ENCODE data around the gene PEA15. TPM values are rescaled to one million over a fixed set of nuclear protein-coding genes. Genes with fewer than 3 reads are reported as not detected.

The PEA15 gene
- total RNA-seq, 3 donors from 2014 or later (not counting 1 experiment from before 2014, with no cell fraction given): 25.3 to 27.9 (median 25.5) TPM

DNA sequence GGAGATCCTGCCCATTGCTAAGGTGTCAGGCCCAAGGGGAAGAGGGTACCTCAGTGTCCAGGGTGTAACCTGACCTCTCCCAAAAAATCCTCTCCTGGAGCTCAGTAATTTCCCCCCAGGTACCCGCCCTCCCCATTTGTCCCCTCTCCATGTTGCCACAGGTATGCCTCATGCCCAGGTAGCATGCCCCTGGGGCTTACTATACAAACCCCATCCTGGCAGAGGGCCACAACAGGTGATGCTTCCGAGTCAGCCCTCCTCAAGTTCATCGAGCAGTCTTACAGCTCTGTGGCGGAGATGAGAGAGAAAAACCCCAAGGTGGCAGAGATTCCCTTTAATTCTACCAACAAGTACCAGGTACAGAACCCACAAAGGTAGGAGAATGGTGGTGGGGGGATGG, 38.1 kb upstream of the PEA15 start:
- WGBS (ENCODE audit: insufficient coverage): 86% methylated on average over 3 of the region's 4 CpGs
- Mint-ChIP-seq H3K4me3 (no peak overlapping the region), H3K36me3 (no peaks in the 10 kb centered on the region), H3K27me3 (ENCODE audit: low read depth in 2 of 2) (peaks cover 19 to 21% of the 10 kb centered on the region in 2 donors), H3K9me3 (no peaks in the 10 kb centered on the region), H3K4me1 (peaks cover 20 to 22% of the 10 kb centered on the region in 2 donors), H3K27ac (no peak overlapping the region)
- Histone ChIP-seq H3K27me3 (ENCODE audit: control insufficient read depth, insufficient read depth, low read length) (peaks cover 4% of the 10 kb centered on the region), H3K4me3 (ENCODE audit: low read length) (no peak overlapping the region), H3K9me3 (ENCODE audit: control insufficient read depth, insufficient read depth, low read length) (no peaks in the 10 kb centered on the region), H3K36me3 (ENCODE audit: control insufficient read depth, insufficient read depth, low read length) (no peaks in the 10 kb centered on the region), H3K27ac (ENCODE audit: low read length) (no peak overlapping the region), H3K4me1 (ENCODE audit: control insufficient read depth, insufficient read depth, low read length) (peaks cover 36% of the 10 kb centered on the region)
- TF ChIP-seq, protein P1, sequence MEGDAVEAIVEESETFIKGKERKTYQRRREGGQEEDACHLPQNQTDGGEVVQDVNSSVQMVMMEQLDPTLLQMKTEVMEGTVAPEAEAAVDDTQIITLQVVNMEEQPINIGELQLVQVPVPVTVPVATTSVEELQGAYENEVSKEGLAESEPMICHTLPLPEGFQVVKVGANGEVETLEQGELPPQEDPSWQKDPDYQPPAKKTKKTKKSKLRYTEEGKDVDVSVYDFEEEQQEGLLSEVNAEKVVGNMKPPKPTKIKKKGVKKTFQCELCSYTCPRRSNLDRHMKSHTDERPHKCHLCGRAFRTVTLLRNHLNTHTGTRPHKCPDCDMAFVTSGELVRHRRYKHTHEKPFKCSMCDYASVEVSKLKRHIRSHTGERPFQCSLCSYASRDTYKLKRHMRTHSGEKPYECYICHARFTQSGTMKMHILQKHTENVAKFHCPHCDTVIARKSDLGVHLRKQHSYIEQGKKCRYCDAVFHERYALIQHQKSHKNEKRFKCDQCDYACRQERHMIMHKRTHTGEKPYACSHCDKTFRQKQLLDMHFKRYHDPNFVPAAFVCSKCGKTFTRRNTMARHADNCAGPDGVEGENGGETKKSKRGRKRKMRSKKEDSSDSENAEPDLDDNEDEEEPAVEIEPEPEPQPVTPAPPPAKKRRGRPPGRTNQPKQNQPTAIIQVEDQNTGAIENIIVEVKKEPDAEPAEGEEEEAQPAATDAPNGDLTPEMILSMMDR (IDR thresholded peaks at IDR 0.05): no peak
- intact Hi-C loops (cut with micrococcal nuclease): no loop called here
- DNase-seq (no peak), ATAC-seq (no peak)

GRCh38 chr1:160167580-160167979, 37.6 kb upstream of the PEA15 start:
- Histone ChIP-seq H3K27me3 (ENCODE audit: control insufficient read depth, insufficient read depth, low read length) (peaks cover 4% of the 10 kb centered on the region), H3K36me3 (ENCODE audit: control insufficient read depth, insufficient read depth, low read length) (no peaks in the 10 kb centered on the region), H3K4me3 (ENCODE audit: low read length) (no peak overlapping the region), H3K4me1 (ENCODE audit: control insufficient read depth, insufficient read depth, low read length) (peaks cover 32% of the 10 kb centered on the region), H3K9me3 (ENCODE audit: control insufficient read depth, insufficient read depth, low read length) (no peaks in the 10 kb centered on the region), H3K27ac (ENCODE audit: low read length) (no peak overlapping the region)
- WGBS (ENCODE audit: insufficient coverage): 96% methylated on average over 6 of the region's 6 CpGs
- TF ChIP-seq, protein P1 (IDR thresholded peaks at IDR 0.05): no peak
- peaks cover 20 to 22% of the 10 kb centered on the region in 2 donors for H3K4me1 Mint-ChIP-seq
- intact Hi-C loops (cut with micrococcal nuclease): no loop called here
- H3K9me3 Mint-ChIP-seq: no peaks in the 10 kb centered on the region
- H3K4me3 Mint-ChIP-seq: no peak overlapping the region
- H3K36me3 Mint-ChIP-seq: no peaks in the 10 kb centered on the region
- H3K27ac Mint-ChIP-seq: no peak overlapping the region
- DNase-seq (no peak), ATAC-seq (no peak)
- peaks cover 21 to 22% of the 10 kb centered on the region in 2 donors for H3K27me3 Mint-ChIP-seq (ENCODE audit: low read depth in 2 of 2)

DNA sequence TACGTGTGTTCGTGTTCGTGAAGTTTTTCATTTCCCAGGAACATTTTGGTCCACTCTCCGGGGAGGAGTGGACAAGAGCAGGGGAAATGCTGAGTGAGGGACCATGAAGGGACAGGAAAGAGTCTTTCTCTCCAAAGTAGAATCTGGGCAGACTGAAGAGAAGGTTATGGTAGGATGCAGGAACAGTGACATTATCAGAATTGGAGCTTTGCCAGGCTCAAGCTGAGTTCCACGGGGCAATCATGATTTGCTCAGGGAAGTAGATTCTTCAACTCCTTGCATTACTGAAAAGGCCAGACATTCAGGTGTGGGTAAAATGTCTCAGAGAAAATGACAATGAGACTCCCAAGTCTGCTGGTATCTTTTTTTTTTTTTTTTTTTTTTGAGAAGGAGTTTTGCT, 37.2 kb upstream of the PEA15 start:
- intact Hi-C loops (cut with micrococcal nuclease): no loop called here
- Histone ChIP-seq H3K27ac (ENCODE audit: low read length) (no peak overlapping the region), H3K4me1 (ENCODE audit: control insufficient read depth, insufficient read depth, low read length) (peaks cover 32% of the 10 kb centered on the region), H3K4me3 (ENCODE audit: low read length) (no peak overlapping the region), H3K27me3 (ENCODE audit: control insufficient read depth, insufficient read depth, low read length) (peaks cover 4% of the 10 kb centered on the region), H3K9me3 (ENCODE audit: control insufficient read depth, insufficient read depth, low read length) (no peaks in the 10 kb centered on the region), H3K36me3 (ENCODE audit: control insufficient read depth, insufficient read depth, low read length) (no peaks in the 10 kb centered on the region)
- no peaks in the 10 kb centered on the region for H3K36me3 Mint-ChIP-seq
- 81% methylated on average over 4 of the region's 5 CpGs for WGBS (ENCODE audit: insufficient coverage)
- no peak overlapping the region for H3K4me3 Mint-ChIP-seq
- H3K4me1 Mint-ChIP-seq: peaks cover 20 to 22% of the 10 kb centered on the region in 2 donors
- H3K27ac Mint-ChIP-seq: no peak overlapping the region
- H3K9me3 Mint-ChIP-seq: no peaks in the 10 kb centered on the region
- DNase-seq (no peak), ATAC-seq (no peak)
- H3K27me3 Mint-ChIP-seq (ENCODE audit: low read depth in 2 of 2): peaks cover 21 to 22% of the 10 kb centered on the region in 2 donors
- TF ChIP-seq, protein P1 (IDR thresholded peaks at IDR 0.05): no peak

All from natural killer cell (primary cell).